H9 (cell line): ENCODE data around the gene PDZK1. TPM values are rescaled to one million over a fixed set of nuclear protein-coding genes. Genes with fewer than 3 reads are reported as not detected.

Experiments used
- DNase-seq: peaks from one replicate; pipeline ENCODE4 v3.0.0-alpha.2; 2017
- H2AFZ ChIP-seq: one replicate; pipeline ENCODE4 v1.6.1; 2013; ENCODE audit warnings: mild to moderate bottlenecking, low read length, control low read depth, moderate library complexity
- H2AK5ac ChIP-seq: 2 replicates; pipeline ENCODE4 v1.6.1; 2013; ENCODE audit warnings: low read length, control low read depth, mixed read lengths; ENCODE audit not compliant: insufficient read length
- H2BK120ac ChIP-seq: one replicate; pipeline ENCODE4 v1.6.1; 2013; ENCODE audit warnings: low read depth, mild to moderate bottlenecking, low read length, control low read depth, inconsistent platforms; ENCODE audit not compliant: poor library complexity, severe bottlenecking
- H2BK12ac ChIP-seq: 2 replicates; pipeline ENCODE4 v1.6.1; 2013; ENCODE audit warnings: low read length, control low read depth, mixed read lengths, low read depth; ENCODE audit not compliant: insufficient read length
- H2BK15ac ChIP-seq: 2 replicates; pipeline ENCODE4 v1.6.1; 2013; ENCODE audit warnings: low read depth, low read length, control low read depth
- H2BK20ac ChIP-seq: one replicate; pipeline ENCODE4 v1.6.1; 2013; ENCODE audit warnings: low read depth, mild to moderate bottlenecking, low read length, control low read depth, inconsistent platforms; ENCODE audit not compliant: poor library complexity, severe bottlenecking
- H2BK5ac ChIP-seq: 2 replicates; pipeline ENCODE4 v1.6.1; 2013; ENCODE audit warnings: low read length, control low read depth, mixed read lengths; ENCODE audit not compliant: insufficient read length
- H3K14ac ChIP-seq: 2 replicates; pipeline ENCODE4 v1.6.1; 2013; ENCODE audit warnings: low read length, control low read depth; ENCODE audit not compliant: insufficient read depth
- H3K18ac ChIP-seq: 2 replicates; pipeline ENCODE4 v1.6.1; 2013; ENCODE audit warnings: low read depth, mild to moderate bottlenecking, mixed read lengths, low read length, control low read depth; ENCODE audit not compliant: insufficient read length
- H3K23ac ChIP-seq: 2 replicates; pipeline ENCODE4 v1.6.1; 2013; ENCODE audit warnings: low read length, control low read depth, mixed read lengths, low read depth; ENCODE audit not compliant: insufficient read length
- H3K23me2 ChIP-seq: 2 replicates; pipeline ENCODE4 v1.6.1; 2013; ENCODE audit warnings: low read depth, mild to moderate bottlenecking, mixed read lengths, low read length, control low read depth; ENCODE audit not compliant: insufficient read length, poor library complexity, severe bottlenecking
- H3K27ac ChIP-seq: 2 replicates; pipeline ENCODE4 v1.5.1; 2013; ENCODE audit warnings: low read length, control low read depth, mixed read lengths, low read depth; ENCODE audit not compliant: insufficient read length
- H3K27me3 ChIP-seq: 2 replicates; pipeline ENCODE4 v1.6.1; 2013; ENCODE audit warnings: low read length, control low read depth, inconsistent platforms; ENCODE audit not compliant: insufficient read depth
- H3K4ac ChIP-seq: 2 replicates; pipeline ENCODE4 v1.6.1; 2013; ENCODE audit warnings: low read depth, mild to moderate bottlenecking, control low read depth, inconsistent platforms, low read length, moderate library complexity
- H3K4me1 ChIP-seq: 2 replicates; pipeline ENCODE4 v1.6.1; 2013; ENCODE audit warnings: low read length, control low read depth, inconsistent platforms; ENCODE audit not compliant: insufficient read depth
- H3K4me2 ChIP-seq: 2 replicates; pipeline ENCODE4 v1.6.1; 2013; ENCODE audit warnings: low read length, control low read depth, mixed read lengths; ENCODE audit not compliant: insufficient read length, insufficient read depth
- H3K56ac ChIP-seq: 2 replicates; pipeline ENCODE4 v1.6.1; 2013; ENCODE audit warnings: low read depth, mild to moderate bottlenecking, mixed read lengths, low read length, control low read depth; ENCODE audit not compliant: insufficient read length
- H3K79me1 ChIP-seq: 2 replicates; pipeline ENCODE4 v1.6.1; 2013; ENCODE audit warnings: low read depth, mild to moderate bottlenecking, moderate library complexity, low read length, control low read depth, inconsistent platforms; ENCODE audit not compliant: insufficient read depth, poor library complexity, severe bottlenecking
- H3K79me2 ChIP-seq: 2 replicates; pipeline ENCODE4 v1.6.1; 2013; ENCODE audit warnings: low read length, control low read depth, inconsistent platforms; ENCODE audit not compliant: insufficient read depth
- H3K9ac ChIP-seq: 2 replicates; pipeline ENCODE4 v1.6.1; 2013; ENCODE audit warnings: low read length, control low read depth, mixed read lengths; ENCODE audit not compliant: insufficient read length; ENCODE audit errors: extremely low read depth
- H3K9me3 ChIP-seq: one replicate; pipeline ENCODE4 v1.6.1; 2013; ENCODE audit warnings: low read depth, low read length, inconsistent platforms; ENCODE audit not compliant: control insufficient read depth
- H3T11ph ChIP-seq: one replicate; pipeline ENCODE4 v1.6.1; 2013; ENCODE audit warnings: mild to moderate bottlenecking, low read length, control low read depth, inconsistent platforms
- H4K20me1 ChIP-seq: one replicate; pipeline ENCODE4 v1.6.1; 2013; ENCODE audit not compliant: control insufficient read depth, insufficient read length, insufficient read depth
- H4K5ac ChIP-seq: 2 replicates; pipeline ENCODE4 v1.6.1; 2013; ENCODE audit warnings: low read depth, mild to moderate bottlenecking, mixed read lengths, low read length, control low read depth; ENCODE audit not compliant: insufficient read length
- H4K8ac ChIP-seq: replicated peaks from 2 replicates; pipeline ENCODE4 v1.6.1; 2013; ENCODE audit warnings: low read length, control low read depth, mixed read lengths, low read depth; ENCODE audit not compliant: insufficient read length
- H4K91ac ChIP-seq: 2 replicates; pipeline ENCODE4 v1.6.1; 2013; ENCODE audit warnings: low read depth, mild to moderate bottlenecking, moderate library complexity, mixed read lengths, low read length, control low read depth; ENCODE audit not compliant: insufficient read length
- H3K27ac Mint-ChIP-seq, 3 experiments: 2 replicates in 2 of 3; 3 replicates in 1 of 3; pipeline ENCODE4 v1.8.0; 2020 to 2021; ENCODE audit warnings: mixed read lengths in 3 of 3, mild to moderate bottlenecking in 1 of 3, moderate library complexity in 1 of 3
- H3K27me3 Mint-ChIP-seq: 2 replicates; pipeline ENCODE4 v1.8.0; 2021; ENCODE audit warnings: low read depth, mild to moderate bottlenecking, moderate library complexity, mixed read lengths
- H3K36me3 Mint-ChIP-seq, 3 experiments: 2 replicates in 2 of 3; 3 replicates in 1 of 3; pipeline ENCODE4 v1.8.0; 2020 to 2021; ENCODE audit warnings: low read depth in 3 of 3, mixed read lengths in 3 of 3; ENCODE audit not compliant: insufficient read depth in 1 of 3
- H3K4me1 Mint-ChIP-seq, 2 experiments: 2 replicates each; pipeline ENCODE4 v1.8.0; 2020; ENCODE audit warnings: mixed read lengths in 2 of 2
- H3K4me3 Mint-ChIP-seq, 2 experiments: 2 replicates in 1 of 2; 3 replicates in 1 of 2; pipeline ENCODE4 v1.8.0; 2020 to 2021; ENCODE audit warnings: mild to moderate bottlenecking in 2 of 2, mixed read lengths in 2 of 2, moderate library complexity in 1 of 2
- H3K9me3 Mint-ChIP-seq, 2 experiments: 2 replicates in 1 of 2; 3 replicates in 1 of 2; pipeline ENCODE4 v1.8.0; 2020; ENCODE audit warnings: mild to moderate bottlenecking in 2 of 2, mixed read lengths in 2 of 2, moderate library complexity in 1 of 2
- CTCF ChIP-seq: fragments of 200-600 bp; sonication (generic); conservative IDR thresholded peaks from 3 replicates; pipeline ENCODE4 v1.8.0; 2021; ENCODE audit warnings: antibody characterized with exemption, mild to moderate bottlenecking
- WGBS: extraction: QIAGEN DNeasy Blood & Tissue Kit; methylation state at CpG from one replicate; pipeline ENCODE4 v1.1.7; 2013; ENCODE audit warnings: missing lambda C conversion rate, low lambda C conversion rate, mixed read lengths; ENCODE audit not compliant: insufficient read length; ENCODE audit errors: extremely low coverage; 5-methylcytosine and 5-hydroxymethylcytosine counted together
- total RNA-seq: library from RNA; stranded (reverse); gene quantifications from 2 replicates; pipeline ENCODE4 v1.2.1, GENCODE V29; 2021

The PDZK1 gene
- total RNA-seq, 1 experiment from 2014 or later, result not detected

- no peaks in the 10 kb centered on the region for H3K9me3 ChIP-seq
- WGBS, result no CpG with 5 or more reads among the region's 1 CpG
- no peaks in the 10 kb centered on the region for H3K79me2 ChIP-seq
- no peaks in the 10 kb centered on the region for H3K27me3 ChIP-seq
- no peak for DNase-seq
- Mint-ChIP-seq H3K4me1 (peaks cover 10% of the 10 kb centered on the region in 2 experiments), H3K27ac (no peak overlapping the region), H3K36me3 (no peaks in the 10 kb centered on the region), H3K27me3 (no peaks in the 10 kb centered on the region; the same call in 1 of the 2 replicates), H3K4me3 (no peak overlapping the region), H3K9me3 (no peaks in the 10 kb centered on the region)
- no peak overlapping the region for H3K18ac ChIP-seq
- no peak overlapping the region for H3K14ac ChIP-seq
- no peak overlapping the region for H2BK20ac ChIP-seq
- H2BK5ac ChIP-seq, result no peak overlapping the region
- no peak overlapping the region for H4K91ac ChIP-seq
- no peak overlapping the region for H3K4ac ChIP-seq
- no peaks in the 10 kb centered on the region; the same call in 1 of the 2 replicates for H3K4me1 ChIP-seq
- H3K23ac ChIP-seq, result no peak overlapping the region
- H4K20me1 ChIP-seq, result no peaks in the 10 kb centered on the region
- no peak overlapping the region for H2BK120ac ChIP-seq
- no peak overlapping the region for H3K27ac ChIP-seq
- no peaks in the 10 kb centered on the region for H3K79me1 ChIP-seq
- no peak overlapping the region for H3K9ac ChIP-seq
- H4K8ac ChIP-seq, result no peak overlapping the region
- H2BK12ac ChIP-seq, result no peak overlapping the region
- no peak for TF ChIP-seq CTCF
- no peaks in the 10 kb centered on the region for H3K23me2 ChIP-seq
- no peak overlapping the region for H3K56ac ChIP-seq
- no peak overlapping the region for H3K4me2 ChIP-seq
- H2AK5ac ChIP-seq, result no peak overlapping the region
- no peak overlapping the region for H2AFZ ChIP-seq
- no peak overlapping the region for H3T11ph ChIP-seq
- no peak overlapping the region for H4K5ac ChIP-seq
- H2BK15ac ChIP-seq, result no peak overlapping the region
These were observed 29.0 kb upstream of the PDZK1 start for GRCh38 chr1:145736191-145736590.
